ENCODE data around the gene NFYC. TPM values are rescaled to one million over a fixed set of nuclear protein-coding genes. Genes with fewer than 3 reads are reported as not detected.

Gene NFYC
- total and polyA plus RNA-seq, 2 of the 8 experiments (the other 6 are each of a cell fraction or from before 2014, with no cell fraction given), result 54.1 to 124 TPM

DNA sequence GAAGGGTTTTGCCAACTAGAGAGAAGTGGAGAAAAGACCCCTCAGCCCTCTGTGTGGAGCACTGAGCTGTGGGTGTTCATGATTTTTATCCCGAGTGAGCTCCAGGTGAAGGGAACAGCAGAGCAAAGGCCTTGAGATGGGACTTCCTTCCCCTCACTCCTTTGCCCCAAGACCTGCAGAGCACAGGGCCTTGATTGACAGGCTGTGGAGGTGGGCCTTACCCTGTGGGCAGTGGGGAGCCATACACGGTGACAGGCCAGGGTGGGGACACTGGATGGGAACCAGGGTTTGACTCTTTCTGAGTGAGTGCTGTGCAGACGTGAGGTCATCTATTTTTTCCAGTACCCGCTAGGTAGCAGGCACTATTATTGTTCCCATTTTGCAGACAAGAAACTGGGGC lies 102.5 kb downstream of the NFYC start:
- no peaks in the 10 kb centered on the region for H3K27me3 ChIP-seq (replicated peaks in 1 of 4; ENCODE audit: control insufficient read depth in 3 of 4, extremely low read depth in 1 of 4, insufficient read depth in 3 of 4, low read length in 3 of 4)
- no peak overlapping the region for H2BK15ac ChIP-seq (ENCODE audit: low read length)
- ChIA-PET CTCF (ENCODE audit: partially characterized antibody) (interaction anchor here (0.6 to 24.5 kb wide), 7 partner anchors 18 to 229 kb away, joined by 3 to 325 read pairs (median 3); partner anchors contain the start of gene CITED4), POLR2A (ENCODE audit: partially characterized antibody) (interaction anchor here (1.3 to 2.7 kb wide), 3 partner anchors 10 to 33 kb away, joined by 3 to 9 read pairs (median 4); no protein-coding TSS in a partner anchor)
- H3K9ac ChIP-seq (replicated peaks in 1 of 4; ENCODE audit: extremely low read depth in 1 of 4, low read depth in 3 of 4, low read length in 3 of 4), result no peak overlapping the region
- no peak overlapping the region for H2BK12ac ChIP-seq (ENCODE audit: low read depth, low read length)
- H4K5ac ChIP-seq (ENCODE audit: insufficient read length, low read depth, low read length), result no peak overlapping the region
- H3K18ac ChIP-seq (ENCODE audit: extremely low read depth, low read length), result no peak overlapping the region
- no peak overlapping the region for H2AFZ ChIP-seq (ENCODE audit: low read length)
- no peak overlapping the region for H3K4me3 ChIP-seq (ENCODE audit: extremely low read depth in 1 of 4, insufficient read depth in 2 of 4, low read depth in 3 of 4, low read length in 4 of 4)
- no peak overlapping the region for H2BK20ac ChIP-seq (ENCODE audit: low read length)
- H3K27ac ChIP-seq (ENCODE audit: low read depth, low read length), result no peak overlapping the region
- H3K4ac ChIP-seq (replicated peaks; ENCODE audit: insufficient read length, low read depth, low read length), result no peak overlapping the region
- H3K23ac ChIP-seq (ENCODE audit: insufficient read length), result no peak overlapping the region
- no peak overlapping the region for H3K56ac ChIP-seq (replicated peaks; ENCODE audit: insufficient read length, low read depth, low read length)
- no peak overlapping the region for H2BK120ac ChIP-seq (replicated peaks; ENCODE audit: low read depth, low read length)
- no peaks in the 10 kb centered on the region for H3K23me2 ChIP-seq (ENCODE audit: low read depth, low read length)
- no peaks in the 10 kb centered on the region for H3K36me3 ChIP-seq (ENCODE audit: control insufficient read depth in 2 of 4, insufficient read depth in 4 of 4, low read length in 3 of 4)
- H4K8ac ChIP-seq (ENCODE audit: extremely low read depth, insufficient read depth, low read length), result no peak overlapping the region
- no peak overlapping the region for H4K91ac ChIP-seq (replicated peaks; ENCODE audit: insufficient read length, low read length)
- FAIRE-seq, result no peak
- no peaks in the 10 kb centered on the region for H4K20me1 ChIP-seq (replicated peaks in 1 of 2; ENCODE audit: control insufficient read depth in 1 of 2, insufficient read depth in 2 of 2, low read length in 2 of 2)
- no peaks in the 10 kb centered on the region for H3K79me1 ChIP-seq (ENCODE audit: low read depth, low read length)
- H3K79me2 ChIP-seq (ENCODE audit: control insufficient read depth in 1 of 2, insufficient read depth in 2 of 2, low read length in 2 of 2), result no peaks in the 10 kb centered on the region
- H3K14ac ChIP-seq (ENCODE audit: insufficient read length), result no peak overlapping the region
- H3K4me2 ChIP-seq (ENCODE audit: insufficient read depth in 1 of 2, low read depth in 2 of 2, low read length in 2 of 2), result no peak overlapping the region
- H2AK5ac ChIP-seq (ENCODE audit: low read depth, low read length), result 0 out of 2 replicates have a peak overlapping the region, but pooled peaks have one; percentile 24
- TF ChIP-seq CEBPB (IDR thresholded peaks at IDR 0.05; ENCODE audit: low read depth, low read length) (no peak), RNF2 (IDR thresholded peaks at IDR 0.05; ENCODE audit: borderline replicate concordance, low read depth, low read length, missing control alignments, poor library complexity, severe bottlenecking) (no peak), TBP (IDR thresholded peaks at IDR 0.05; ENCODE audit: low read depth, low read length) (no peak), CBX5 (IDR thresholded peaks at IDR 0.05; ENCODE audit: low read depth, low read length) (no peak)
- DNase-seq (ENCODE audit: low read depth in 1 of 2, low spot score in 2 of 2), result no peak
- no peaks in the 10 kb centered on the region for H3K9me3 ChIP-seq (ENCODE audit: insufficient read depth in 2 of 2, low read depth in 1 of 2, low read length in 1 of 2)
- H3K4me1 ChIP-seq (replicated peaks in 1 of 4; ENCODE audit: control insufficient read depth in 3 of 4, insufficient read depth in 4 of 4, low read length in 3 of 4), result peaks cover 0 to 5% (median 0%) of the 10 kb centered on the region in 4 experiments; a peak in 3 of 7 replicates
- H2BK5ac ChIP-seq (ENCODE audit: low read depth, low read length), result no peak overlapping the region
- 84% methylated on average over 4 of the region's 4 CpGs; no CpG with 5 or more reads in 1 of the 2 experiments for WGBS, 2 experiments (ENCODE audit: extremely low coverage in 1 of 2, insufficient coverage in 1 of 2, insufficient read length in 1 of 2, insufficient replicate concordance in 2 of 2, low coverage in 1 of 2, low lambda C conversion rate in 2 of 2, missing lambda C conversion rate in 1 of 2)
